Measurements from ENCODE around the gene FAF1.

Gene FAF1

DNA sequence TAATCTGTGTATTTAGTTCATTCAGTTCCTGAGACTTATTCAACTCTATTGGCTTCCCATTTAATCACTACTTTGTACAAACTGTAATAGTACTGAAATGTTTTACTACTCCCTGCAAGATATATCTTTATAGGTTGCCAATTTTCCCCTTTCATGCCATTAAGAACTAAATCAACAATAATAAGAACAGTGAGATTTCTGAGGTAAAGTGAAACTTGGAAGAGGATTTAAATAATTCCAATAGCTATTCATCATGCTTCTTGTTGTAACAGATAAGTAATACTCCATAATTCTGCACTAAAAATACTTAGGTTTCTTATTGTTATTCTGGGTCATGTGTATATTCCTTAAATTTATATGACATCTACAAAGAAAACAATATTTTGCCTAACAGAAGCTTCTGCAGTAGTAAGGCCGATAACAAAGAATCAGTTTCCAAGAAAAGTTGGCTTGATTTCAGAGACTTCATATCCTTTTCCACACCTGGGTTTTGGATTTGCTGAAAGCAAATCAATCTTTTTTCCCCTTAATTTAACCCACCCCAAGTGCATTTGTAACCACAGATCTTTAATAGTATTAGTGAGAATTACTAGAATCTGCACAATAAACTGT is 258.3 kb downstream of the FAF1 start:
- Histone ChIP-seq H3K27me3 (no peaks in the 10 kb centered on the region), H3K27ac (no peak overlapping the region), H3K4me1 (peaks cover 0 to 17% (median 0%) of the 10 kb centered on the region in 4 donors), H3K36me3 (no peaks in the 10 kb centered on the region), H3K4me3 (no peak overlapping the region), H3K9me3 (no peaks in the 10 kb centered on the region)
- intact Hi-C loops (cut with DNase I; ENCODE audit: low total_unique reads) = no loop called here
- TF ChIP-seq, protein P1, sequence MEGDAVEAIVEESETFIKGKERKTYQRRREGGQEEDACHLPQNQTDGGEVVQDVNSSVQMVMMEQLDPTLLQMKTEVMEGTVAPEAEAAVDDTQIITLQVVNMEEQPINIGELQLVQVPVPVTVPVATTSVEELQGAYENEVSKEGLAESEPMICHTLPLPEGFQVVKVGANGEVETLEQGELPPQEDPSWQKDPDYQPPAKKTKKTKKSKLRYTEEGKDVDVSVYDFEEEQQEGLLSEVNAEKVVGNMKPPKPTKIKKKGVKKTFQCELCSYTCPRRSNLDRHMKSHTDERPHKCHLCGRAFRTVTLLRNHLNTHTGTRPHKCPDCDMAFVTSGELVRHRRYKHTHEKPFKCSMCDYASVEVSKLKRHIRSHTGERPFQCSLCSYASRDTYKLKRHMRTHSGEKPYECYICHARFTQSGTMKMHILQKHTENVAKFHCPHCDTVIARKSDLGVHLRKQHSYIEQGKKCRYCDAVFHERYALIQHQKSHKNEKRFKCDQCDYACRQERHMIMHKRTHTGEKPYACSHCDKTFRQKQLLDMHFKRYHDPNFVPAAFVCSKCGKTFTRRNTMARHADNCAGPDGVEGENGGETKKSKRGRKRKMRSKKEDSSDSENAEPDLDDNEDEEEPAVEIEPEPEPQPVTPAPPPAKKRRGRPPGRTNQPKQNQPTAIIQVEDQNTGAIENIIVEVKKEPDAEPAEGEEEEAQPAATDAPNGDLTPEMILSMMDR (IDR thresholded peaks at IDR 0.05) = no peak
- DNase-seq = no peak

DNA sequence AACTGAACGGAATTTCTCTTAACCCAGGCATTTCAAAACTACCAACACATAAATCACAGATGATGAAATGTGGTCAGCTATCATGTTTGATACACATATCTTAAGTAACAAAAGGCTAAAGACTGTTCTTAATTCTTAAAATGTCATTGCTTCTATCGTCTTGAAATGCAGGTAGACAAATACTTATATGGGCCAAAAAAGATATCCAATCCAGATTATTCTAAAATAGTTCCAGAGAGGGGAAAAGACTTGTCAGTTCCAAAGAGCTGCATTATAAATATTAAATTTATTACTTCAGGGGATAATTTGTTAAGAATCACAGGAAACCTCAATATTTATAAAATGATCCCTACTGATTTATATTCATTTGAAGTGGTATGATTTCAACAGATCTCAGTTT is 259.4 kb downstream of the FAF1 start:
- Histone ChIP-seq H3K36me3 (no peaks in the 10 kb centered on the region), H3K9me3 (no peaks in the 10 kb centered on the region), H3K27ac (no peak overlapping the region), H3K4me1 (peaks cover 0 to 12% (median 0%) of the 10 kb centered on the region in 4 donors), H3K4me3 (no peak overlapping the region), H3K27me3 (no peaks in the 10 kb centered on the region)
- intact Hi-C loops (cut with DNase I; ENCODE audit: low total_unique reads) = no loop called here
- no peak for DNase-seq
- TF ChIP-seq, protein P1 (IDR thresholded peaks at IDR 0.05) = no peak

DNA sequence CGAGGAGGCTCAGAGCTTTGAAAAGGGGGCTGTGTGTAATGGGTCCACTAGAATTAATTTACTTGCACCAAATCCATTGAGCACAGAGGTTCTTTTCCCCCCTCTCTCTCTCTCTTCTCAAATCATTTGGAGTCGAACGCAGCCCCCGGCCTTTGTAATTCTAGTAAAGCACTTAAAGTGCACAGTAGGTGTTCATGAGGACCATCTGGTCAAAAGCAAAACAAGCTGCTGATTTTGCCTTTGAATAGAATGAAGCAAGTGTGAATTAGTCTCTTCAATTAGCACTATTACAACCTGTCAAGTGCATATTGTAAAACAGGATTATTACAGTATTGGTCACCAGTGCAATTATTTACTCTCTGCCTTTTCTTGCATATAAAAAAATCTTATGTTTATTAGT is 259.9 kb downstream of the FAF1 start:
- TF ChIP-seq, protein P1 (IDR thresholded peaks at IDR 0.05) = no peak
- H3K4me1 ChIP-seq = peaks cover 0 to 9% (median 0%) of the 10 kb centered on the region in 4 donors
- intact Hi-C loops (cut with DNase I; ENCODE audit: low total_unique reads) = no loop called here
- H3K9me3 ChIP-seq = no peaks in the 10 kb centered on the region
- DNase-seq = no peak
- H3K4me3 ChIP-seq = no peak overlapping the region
- no peak overlapping the region for H3K27ac ChIP-seq
- no peaks in the 10 kb centered on the region for H3K36me3 ChIP-seq
- H3K27me3 ChIP-seq = no peaks in the 10 kb centered on the region

DNA sequence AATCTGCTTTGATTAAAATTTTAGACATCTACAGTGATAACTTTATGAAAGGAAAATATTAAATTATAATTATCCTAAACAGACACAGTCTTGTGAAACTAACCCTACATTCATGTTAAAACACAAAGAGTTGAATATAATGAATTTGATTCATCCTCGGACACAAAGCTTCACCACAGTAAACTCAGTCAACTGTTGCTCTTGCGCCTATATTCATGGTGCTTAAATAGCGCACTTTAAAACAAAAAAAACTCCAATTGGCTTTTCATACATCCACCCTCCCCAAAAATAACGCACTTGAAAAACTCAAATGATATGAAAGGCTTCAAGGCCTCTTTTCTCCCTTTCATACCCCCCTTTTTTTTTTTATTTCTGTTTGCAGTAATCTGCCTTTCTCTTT is 260.3 kb downstream of the FAF1 start:
- peaks cover 0 to 5% (median 0%) of the 10 kb centered on the region in 4 donors for H3K4me1 ChIP-seq
- no peaks in the 10 kb centered on the region for H3K27me3 ChIP-seq
- no peak for DNase-seq
- H3K9me3 ChIP-seq = no peaks in the 10 kb centered on the region
- intact Hi-C loops (cut with DNase I; ENCODE audit: low total_unique reads) = no loop called here
- no peak overlapping the region for H3K27ac ChIP-seq
- H3K4me3 ChIP-seq = no peak overlapping the region
- H3K36me3 ChIP-seq = no peaks in the 10 kb centered on the region
- TF ChIP-seq, protein P1 (IDR thresholded peaks at IDR 0.05) = no peak

DNA sequence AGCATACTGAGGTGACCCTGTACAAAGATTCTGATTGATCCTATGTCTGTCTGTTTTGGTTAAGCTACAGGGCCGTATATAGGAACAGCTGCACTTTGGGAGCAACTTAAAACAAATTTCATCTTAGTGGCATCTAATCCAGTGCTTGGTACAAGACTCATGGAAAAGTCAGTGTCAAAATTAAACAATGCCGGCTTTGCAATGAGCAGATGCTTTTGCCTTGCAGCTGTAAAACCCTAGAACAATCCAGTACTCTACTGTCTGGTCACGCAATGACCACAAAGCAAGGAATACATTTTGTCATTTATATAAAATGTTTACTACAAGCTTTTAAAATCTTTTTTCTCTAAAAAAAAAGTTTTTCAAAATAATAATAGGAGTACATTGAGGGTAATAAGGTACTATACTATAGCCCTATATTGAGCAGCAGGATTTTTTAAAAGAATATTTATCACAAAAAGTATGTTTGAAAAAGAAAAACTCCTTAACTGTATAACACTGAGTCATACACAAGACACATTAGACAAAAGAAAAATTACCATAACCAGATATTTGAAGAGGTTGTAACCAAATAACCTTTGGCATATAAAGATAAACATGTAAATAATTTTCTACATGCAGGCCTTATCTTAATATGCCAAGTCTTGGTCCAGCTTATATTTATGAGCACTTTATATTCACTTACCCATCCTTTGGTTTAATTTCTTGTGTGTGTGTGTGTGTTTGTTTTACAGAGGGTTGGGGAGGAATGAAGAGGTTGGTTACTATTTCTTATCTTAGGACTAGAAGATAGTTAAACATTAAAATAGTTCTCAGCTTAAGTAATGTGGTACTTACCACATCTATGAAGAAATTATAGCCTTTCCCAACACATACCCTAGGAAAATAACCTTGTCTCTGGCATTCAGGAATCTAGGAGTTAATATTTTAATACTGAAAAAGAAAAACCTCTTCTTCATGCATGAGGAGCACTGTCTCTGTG is 262.3 kb downstream of the FAF1 start:
- no peaks in the 10 kb centered on the region for H3K36me3 ChIP-seq
- DNase-seq = no peak
- peaks cover 0 to 5% (median 0%) of the 10 kb centered on the region in 4 donors for H3K4me1 ChIP-seq
- no peak overlapping the region for H3K4me3 ChIP-seq
- no peaks in the 10 kb centered on the region for H3K27me3 ChIP-seq
- TF ChIP-seq, protein P1 (IDR thresholded peaks at IDR 0.05) = no peak
- no peak overlapping the region for H3K27ac ChIP-seq
- H3K9me3 ChIP-seq = no peaks in the 10 kb centered on the region
- intact Hi-C loops (cut with DNase I; ENCODE audit: low total_unique reads) = no loop called here

Data from tibial artery (tissue), 4 donors.